H1 (cell line): ENCODE results near the gene EML4. TPM values are rescaled to one million over a fixed set of nuclear protein-coding genes. Genes with fewer than 3 reads are reported as not detected.

Experiments used
- BCL11A ChIP-seq, 2 experiments: IDR thresholded peaks; one replicate each; pipeline ENCODE4 v1.6.1; 2011; ENCODE audit warnings: low read depth in 2 of 2, low read length in 2 of 2, mild to moderate bottlenecking in 2 of 2
- CTCF ChIP-seq, 3 experiments: IDR thresholded peaks; 1 replicate in 2 of 3; 2 replicates in 1 of 3; pipeline versions ENCODE4 v1.5.1 to v1.6.1; 2011; ENCODE audit warnings: low read length in 3 of 3, mild to moderate bottlenecking in 3 of 3, inconsistent platforms in 2 of 3, low read depth in 1 of 3, moderate library complexity in 1 of 3; ENCODE audit not compliant: insufficient read depth in 1 of 3; ENCODE audit errors: control extremely low read depth in 1 of 3
- HDAC2 ChIP-seq, 2 experiments: fragments of 300-600 bp in 1 of 2; sonication (generic) in 1 of 2; IDR thresholded peaks; 2 replicates each; pipeline ENCODE4 v1.6.1; 2011 to 2012; ENCODE audit warnings: low read depth in 2 of 2, low read length in 2 of 2, mild to moderate bottlenecking in 2 of 2, moderate library complexity in 2 of 2, borderline replicate concordance in 1 of 2, inconsistent platforms in 1 of 2
- KDM5A ChIP-seq: fragments of 200-600 bp; IDR thresholded peaks from 2 replicates; pipeline ENCODE4 v1.7.1; 2012; ENCODE audit warnings: mild to moderate bottlenecking, low read length, inconsistent platforms, mixed read lengths
- NANOG ChIP-seq: IDR thresholded peaks from 2 replicates; pipeline ENCODE4 v1.6.1; 2011; ENCODE audit warnings: low read length, low read depth, mild to moderate bottlenecking, inconsistent platforms; ENCODE audit not compliant: insufficient read depth, poor library complexity, severe bottlenecking
- PHF8 ChIP-seq: fragments of 200-600 bp; sonication (generic); conservative IDR thresholded peaks from 2 replicates; pipeline ENCODE4 v1.7.1; 2012; ENCODE audit warnings: low read depth, mild to moderate bottlenecking, inconsistent platforms, low read length, moderate library complexity
- RNF2 ChIP-seq: fragments of 200-900, 300-1000 bp; sonication (generic); IDR thresholded peaks from 2 replicates; pipeline ENCODE4 v1.7.1; 2016; ENCODE audit warnings: borderline replicate concordance, low read depth, mild to moderate bottlenecking, antibody characterized with exemption, low read length; ENCODE audit not compliant: poor library complexity, severe bottlenecking; ENCODE audit errors: missing control alignments
- SAP30 ChIP-seq: fragments of 300-600 bp; sonication (generic); IDR thresholded peaks from 2 replicates; pipeline ENCODE4 v1.7.1; 2012; ENCODE audit warnings: low read length, moderate library complexity, mild to moderate bottlenecking, inconsistent platforms; ENCODE audit not compliant: insufficient read depth, insufficient replicate concordance
- SIN3A ChIP-seq, 2 experiments: IDR thresholded peaks in 1 of 2; conservative IDR thresholded peaks in 1 of 2; 2 replicates each; pipeline ENCODE4 v1.6.1; 2011 to 2012; ENCODE audit warnings: low read length in 2 of 2, improper control_type of control experiment in 1 of 2, low read depth in 1 of 2, mild to moderate bottlenecking in 1 of 2
- polyA plus RNA-seq, 7 experiments: library from polyadenylated mRNA; depleted of rRNA in 3 of 7; stranded (reverse) in 5 of 7; unstranded in 2 of 7; fragments of >200 nt in 5 of 7; fragments of 200-250 nt in 2 of 7; gene quantifications; 1 replicate in 5 of 7; 2 replicates in 1 of 7; 4 replicates in 1 of 7; pipeline versions ENCODE4 v1.2.1 to v1.2.3, GENCODE V29; 2011 to 2013; ENCODE audit warnings: missing spikeins in 2 of 7, mixed read lengths in 2 of 7
- total RNA-seq: library from RNA; stranded (reverse); fragmentation: NEBNext Ultra II Directional; extraction: Animal tissue kit (Norgen Biotek cat#: 25700); gene quantifications from 2 replicates; pipeline ENCODE4 v1.2.1, GENCODE V29; 2021

The EML4 gene
- total and polyA plus RNA-seq, 2 of the 8 experiments (the other 6 are each of a cell fraction or from before 2014, with no cell fraction given), result 50.1 to 104 TPM

GRCh38 chr2:42340045-42340937, 171.1 kb downstream of the EML4 start (continued):
- TF ChIP-seq CTCF (IDR thresholded peaks at IDR 0.05; ENCODE audit: control extremely low read depth in 1 of 3, insufficient read depth in 1 of 3, low read depth in 1 of 3, low read length in 3 of 3) (no peak), HDAC2 (IDR thresholded peaks at IDR 0.05; ENCODE audit: borderline replicate concordance in 1 of 2, low read depth in 2 of 2, low read length in 2 of 2) (no peak), BCL11A (IDR thresholded peaks at IDR 0.05; ENCODE audit: low read depth in 2 of 2, low read length in 2 of 2) (no peak), PHF8 (no peak), SIN3A (conservative IDR thresholded peaks at IDR 0.05 in 1 of 2, IDR thresholded peaks at IDR 0.05 in 1 of 2; ENCODE audit: low read depth in 1 of 2, low read length in 2 of 2) (no peak), RNF2 (no peak), NANOG (no peak), KDM5A (no peak), SAP30 (no peak)
